ENCODE results near the gene LTB.

GRCh38 chr6:31614684-31615578 is 32.7 kb upstream of the LTB start, which contains the start of gene AIF1:
- no peak for TF ChIP-seq CTCF (IDR thresholded peaks at IDR 0.05)
- no peak for TF ChIP-seq POLR2A (IDR thresholded peaks at IDR 0.05)

Measured in thyroid gland (tissue), 4 donors.